SK-N-SH (cell line): Measurements from ENCODE around the gene TMC1. TPM values are rescaled to one million over a fixed set of nuclear protein-coding genes. Genes with fewer than 3 reads are reported as not detected.

ENCODE experiments used
- CTCF ChIA-PET: fragments of 300-600, 350-600 bp; formaldehyde crosslinking; extraction: SDS; loops from one replicate; lab custom pipeline; 2021; lab: Yijun Ruan, JAX
- POLR2A ChIA-PET: fragments of 350-600 bp; sonication (Branson Sonifier 250); formaldehyde crosslinking; extraction: SDS; loops from one replicate; lab custom pipeline; 2020; ENCODE audit warnings: antibody characterized with exemption, inconsistent platforms; lab: Yijun Ruan, JAX
- DNase-seq: peaks from one replicate; pipeline ENCODE4 v3.0.0; 2012
- H2AFZ ChIP-seq: fragments of 200-600 bp; sonication (generic); 2 replicates; pipeline ENCODE4 v1.8.1; 2016; ENCODE audit warnings: antibody characterized with exemption, mild to moderate bottlenecking, low read depth
- H3F3A ChIP-seq: fragments of 200-600 bp; sonication (generic); replicated peaks from 2 replicates; pipeline ENCODE3; 2016; ENCODE audit warnings: antibody characterized with exemption, mild to moderate bottlenecking; ENCODE audit not compliant: insufficient read depth
- H3K27ac ChIP-seq, 2 experiments: fragments of 200-500 bp in 1 of 2; fragments of 200-600 bp in 1 of 2; sonication (Bioruptor generic) in 1 of 2; sonication (generic), shearing (Covaris generic) in 1 of 2; 2 replicates each; pipeline versions ENCODE4 v1.5.1 to v1.6.1; 2014 to 2016; ENCODE audit warnings: low read depth in 2 of 2, inconsistent platforms in 1 of 2, low read length in 1 of 2, mild to moderate bottlenecking in 1 of 2, mixed read lengths in 1 of 2
- H3K27me3 ChIP-seq: fragments of 200-600 bp; sonication (generic), shearing (Covaris generic); 2 replicates; pipeline ENCODE4 v1.6.1; 2016; ENCODE audit warnings: mixed run types; ENCODE audit not compliant: insufficient read depth
- H3K36me3 ChIP-seq, 2 experiments: fragments of 200-500 bp in 1 of 2; fragments of 200-600 bp in 1 of 2; sonication (Bioruptor generic) in 1 of 2; sonication (generic) in 1 of 2; replicated peaks in 1 of 2; 2 replicates each; pipeline versions ENCODE3 to v1.5.1; 2014 to 2016; ENCODE audit warnings: low read length in 1 of 2, mild to moderate bottlenecking in 1 of 2; ENCODE audit not compliant: insufficient read depth in 2 of 2, control insufficient read depth in 1 of 2
- H3K4me1 ChIP-seq, 2 experiments: fragments of 200-500 bp in 1 of 2; fragments of 200-600 bp in 1 of 2; sonication (Bioruptor generic) in 1 of 2; sonication (generic), shearing (Covaris generic) in 1 of 2; 2 replicates each; pipeline versions ENCODE4 v1.5.1 to v1.6.1; 2014 to 2016; ENCODE audit warnings: low read depth in 1 of 2, low read length in 1 of 2, mixed run types in 1 of 2; ENCODE audit not compliant: insufficient read depth in 2 of 2, control insufficient read depth in 1 of 2
- H3K4me2 ChIP-seq: fragments of 200-600 bp; sonication (generic), shearing (Covaris generic); 2 replicates; pipeline ENCODE4 v1.6.1; 2017; ENCODE audit warnings: mixed run types
- H3K4me3 ChIP-seq, 2 experiments: fragments of 200-500 bp in 1 of 2; fragments of 200-600 bp in 1 of 2; sonication (Bioruptor generic) in 1 of 2; sonication (generic), shearing (Covaris generic) in 1 of 2; 2 replicates each; pipeline versions ENCODE4 v1.5.1 to v1.8.1; 2014 to 2016; ENCODE audit warnings: low read depth in 2 of 2, inconsistent platforms in 1 of 2, low read length in 1 of 2, mild to moderate bottlenecking in 1 of 2, mixed read lengths in 1 of 2, moderate library complexity in 1 of 2
- H3K79me2 ChIP-seq: fragments of 200-600 bp; sonication (generic); 2 replicates; pipeline ENCODE4 v1.8.1; 2017; ENCODE audit warnings: mild to moderate bottlenecking; ENCODE audit not compliant: insufficient read depth
- H3K9ac ChIP-seq: fragments of 200-600 bp; sonication (generic); 2 replicates; pipeline ENCODE4 v1.6.1; 2017; ENCODE audit warnings: mixed run types
- H3K9me2 ChIP-seq: fragments of 200-600 bp; sonication (generic); 2 replicates; pipeline ENCODE4 v1.6.1; 2017; ENCODE audit warnings: mixed run types
- H3K9me3 ChIP-seq: fragments of 200-600 bp; sonication (generic); 2 replicates; pipeline ENCODE4 v1.6.1; 2017; ENCODE audit warnings: mixed run types, mild to moderate bottlenecking, moderate library complexity
- H4K20me1 ChIP-seq: fragments of 200-600 bp; sonication (generic); 2 replicates; pipeline ENCODE4 v1.6.1; 2017; ENCODE audit warnings: mild to moderate bottlenecking, mixed run types; ENCODE audit not compliant: insufficient read depth
- CHD2 ChIP-seq: fragments of 150-350 bp; IDR thresholded peaks from 2 replicates; pipeline ENCODE4 v1.6.1; 2018; ENCODE audit warnings: low read length; ENCODE audit not compliant: partially characterized antibody
- EP300 ChIP-seq, 2 experiments: IDR thresholded peaks; 2 replicates each; pipeline versions ENCODE4 v1.4.0 to v1.6.1; 2012; ENCODE audit warnings: borderline replicate concordance in 1 of 2, low read depth in 1 of 2, low read length in 1 of 2
- FOXM1 ChIP-seq: IDR thresholded peaks from 2 replicates; pipeline ENCODE4 v1.4.0; 2012; ENCODE audit warnings: low read depth, mild to moderate bottlenecking
- JUND ChIP-seq: IDR thresholded peaks from 2 replicates; pipeline ENCODE4 v1.4.0; 2012
- MXI1 ChIP-seq: IDR thresholded peaks from 2 replicates; pipeline ENCODE4 v1.6.1; 2012; ENCODE audit warnings: mild to moderate bottlenecking, low read depth, low read length, improper control_type of control experiment
- POLR2AphosphoS5 ChIP-seq: IDR thresholded peaks from 2 replicates; pipeline ENCODE4 v1.6.1; 2012; ENCODE audit warnings: low read depth, low read length
- RAD21 ChIP-seq: IDR thresholded peaks from 2 replicates; pipeline ENCODE4 v1.6.1; 2012; ENCODE audit warnings: mild to moderate bottlenecking, low read length
- RXRA ChIP-seq: IDR thresholded peaks from 2 replicates; pipeline ENCODE4 v1.4.0; 2012; ENCODE audit warnings: low read depth, mild to moderate bottlenecking, borderline replicate concordance
- SIN3A ChIP-seq: IDR thresholded peaks from 2 replicates; pipeline ENCODE4 v1.6.1; 2012; ENCODE audit warnings: low read depth, mild to moderate bottlenecking, low read length, moderate library complexity, borderline replicate concordance
- SMC3 ChIP-seq: IDR thresholded peaks from 2 replicates; pipeline ENCODE4 v1.6.1; 2012; ENCODE audit warnings: low read depth, low read length, improper control_type of control experiment
- TEAD4 ChIP-seq: IDR thresholded peaks from 2 replicates; pipeline ENCODE4 v1.4.0; 2012; ENCODE audit warnings: mild to moderate bottlenecking, borderline replicate concordance; ENCODE audit not compliant: insufficient read depth
- YY1 ChIP-seq: IDR thresholded peaks from 2 replicates; pipeline ENCODE4 v1.4.0; 2012; ENCODE audit warnings: low read depth, mild to moderate bottlenecking
- polyA plus RNA-seq, 3 experiments: library from polyadenylated mRNA; depleted of rRNA; stranded (reverse); fragments of >200 nt; gene quantifications; 2 replicates each; pipeline ENCODE4 v1.2.3, GENCODE V29; 2012
- TF ChIP-seq, protein P1 (sequence below): fragments of 150-350 bp; IDR thresholded peaks from 2 replicates; pipeline ENCODE4 v1.6.1; 2016; ENCODE audit warnings: mild to moderate bottlenecking, low read depth, low read length
- TF ChIP-seq, protein P2 (sequence below): fragments of 150-350 bp; IDR thresholded peaks from 2 replicates; pipeline ENCODE4 v1.6.1; 2017; ENCODE audit warnings: antibody characterized with exemption, low read length, low read depth, borderline replicate concordance
- TF ChIP-seq, protein P3 (sequence below): fragments of 200-600 bp; sonication (generic); IDR thresholded peaks from 2 replicates; pipeline ENCODE4 v1.6.1; 2017; ENCODE audit warnings: antibody characterized with exemption, mild to moderate bottlenecking, moderate library complexity

TMC1 gene
- polyA plus RNA-seq, 1 of the 3 experiments (the other 2 are of a cell fraction): not detected

DNA sequence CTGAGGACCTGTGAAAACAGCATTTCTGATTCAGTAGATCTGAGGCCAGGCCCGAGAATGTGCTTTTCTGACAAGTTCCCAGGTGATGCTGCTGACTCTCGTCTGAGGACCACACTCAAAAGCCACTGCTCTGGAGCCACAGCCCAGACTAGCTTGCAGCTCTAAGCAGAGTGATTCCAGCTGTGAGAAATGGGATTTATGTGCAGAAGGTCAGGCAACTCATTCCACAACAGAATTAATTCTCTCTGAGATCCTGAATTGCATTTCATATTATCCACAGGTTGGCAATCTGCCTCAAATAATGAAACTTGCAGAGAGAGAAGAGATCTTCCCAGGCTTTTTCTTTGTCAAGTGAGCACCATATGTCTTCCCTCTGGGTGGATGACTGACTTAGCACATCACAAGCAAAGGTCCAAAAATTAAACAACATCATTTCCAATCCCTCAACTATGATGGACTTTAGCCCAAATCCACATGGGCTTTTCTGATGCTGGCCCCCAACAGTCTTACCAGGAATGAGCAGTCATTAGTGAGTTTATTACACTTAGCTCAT, 291.2 kb downstream of the TMC1 start (continued):
- TF ChIP-seq, protein P1, sequence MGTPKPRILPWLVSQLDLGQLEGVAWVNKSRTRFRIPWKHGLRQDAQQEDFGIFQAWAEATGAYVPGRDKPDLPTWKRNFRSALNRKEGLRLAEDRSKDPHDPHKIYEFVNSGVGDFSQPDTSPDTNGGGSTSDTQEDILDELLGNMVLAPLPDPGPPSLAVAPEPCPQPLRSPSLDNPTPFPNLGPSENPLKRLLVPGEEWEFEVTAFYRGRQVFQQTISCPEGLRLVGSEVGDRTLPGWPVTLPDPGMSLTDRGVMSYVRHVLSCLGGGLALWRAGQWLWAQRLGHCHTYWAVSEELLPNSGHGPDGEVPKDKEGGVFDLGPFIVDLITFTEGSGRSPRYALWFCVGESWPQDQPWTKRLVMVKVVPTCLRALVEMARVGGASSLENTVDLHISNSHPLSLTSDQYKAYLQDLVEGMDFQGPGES: no peak
- no peak for TF ChIP-seq SMC3
- no peak for TF ChIP-seq TEAD4
- no peak for TF ChIP-seq JUND
- no peak for TF ChIP-seq RXRA
- no peak for TF ChIP-seq EP300 (IDR thresholded peaks at IDR 0.05; ENCODE audit: borderline replicate concordance in 1 of 2, low read depth in 1 of 2, low read length in 1 of 2)
- TF ChIP-seq POLR2AphosphoS5: no peak
- TF ChIP-seq, protein P2, sequence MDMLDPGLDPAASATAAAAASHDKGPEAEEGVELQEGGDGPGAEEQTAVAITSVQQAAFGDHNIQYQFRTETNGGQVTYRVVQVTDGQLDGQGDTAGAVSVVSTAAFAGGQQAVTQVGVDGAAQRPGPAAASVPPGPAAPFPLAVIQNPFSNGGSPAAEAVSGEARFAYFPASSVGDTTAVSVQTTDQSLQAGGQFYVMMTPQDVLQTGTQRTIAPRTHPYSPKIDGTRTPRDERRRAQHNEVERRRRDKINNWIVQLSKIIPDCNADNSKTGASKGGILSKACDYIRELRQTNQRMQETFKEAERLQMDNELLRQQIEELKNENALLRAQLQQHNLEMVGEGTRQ: no peak
- no peak for TF ChIP-seq YY1
- no peak for TF ChIP-seq MXI1

DNA sequence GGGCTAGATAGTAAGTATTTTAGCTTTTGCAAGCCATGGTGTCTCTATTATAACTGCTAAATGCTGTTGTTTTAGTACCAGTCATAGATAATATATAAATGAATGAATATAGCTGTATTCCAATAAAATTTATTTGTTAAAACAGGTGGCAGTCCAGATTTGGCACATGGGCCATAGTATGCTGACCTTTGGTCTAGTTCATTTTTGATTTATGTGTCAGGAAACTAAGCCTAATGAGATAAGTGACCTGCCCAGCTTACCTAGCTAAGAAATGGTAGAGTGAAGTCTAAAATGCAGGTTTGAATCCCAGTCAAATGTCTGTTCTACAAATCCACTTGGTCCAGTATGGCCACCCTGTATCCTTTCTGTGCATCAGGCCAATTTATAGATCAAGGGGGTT, 292.1 kb downstream of the TMC1 start:
- Histone ChIP-seq H3K4me2 (no peak overlapping the region), H2AFZ (no peak overlapping the region), H3K4me3 (no peak overlapping the region), H3K27ac (no peak overlapping the region), H3F3A (no peaks in the 10 kb centered on the region), H3K4me1 (no peaks in the 10 kb centered on the region), H3K27me3 (no peaks in the 10 kb centered on the region; the same call in 1 of the 2 replicates), H4K20me1 (no peaks in the 10 kb centered on the region), H3K79me2 (no peaks in the 10 kb centered on the region), H3K9me3 (no peaks in the 10 kb centered on the region), H3K9me2 (no peaks in the 10 kb centered on the region), H3K36me3 (no peaks in the 10 kb centered on the region), H3K9ac (no peak overlapping the region)
- DNase-seq: no peak
- ChIA-PET POLR2A (no interaction called here), CTCF (interaction anchor here (1.7 kb wide), 1 partner anchor 8 kb away, joined by 4 read pairs; no protein-coding TSS in a partner anchor)
- TF ChIP-seq FOXM1 (no peak), SMC3 (no peak), RAD21 (no peak), RXRA (no peak), SIN3A (no peak), MXI1 (no peak), CHD2 (no peak), EP300 (IDR thresholded peaks at IDR 0.05; ENCODE audit: borderline replicate concordance in 1 of 2, low read depth in 1 of 2, low read length in 1 of 2) (no peak)
- TF ChIP-seq, protein P2: no peak
- TF ChIP-seq, protein P3, sequence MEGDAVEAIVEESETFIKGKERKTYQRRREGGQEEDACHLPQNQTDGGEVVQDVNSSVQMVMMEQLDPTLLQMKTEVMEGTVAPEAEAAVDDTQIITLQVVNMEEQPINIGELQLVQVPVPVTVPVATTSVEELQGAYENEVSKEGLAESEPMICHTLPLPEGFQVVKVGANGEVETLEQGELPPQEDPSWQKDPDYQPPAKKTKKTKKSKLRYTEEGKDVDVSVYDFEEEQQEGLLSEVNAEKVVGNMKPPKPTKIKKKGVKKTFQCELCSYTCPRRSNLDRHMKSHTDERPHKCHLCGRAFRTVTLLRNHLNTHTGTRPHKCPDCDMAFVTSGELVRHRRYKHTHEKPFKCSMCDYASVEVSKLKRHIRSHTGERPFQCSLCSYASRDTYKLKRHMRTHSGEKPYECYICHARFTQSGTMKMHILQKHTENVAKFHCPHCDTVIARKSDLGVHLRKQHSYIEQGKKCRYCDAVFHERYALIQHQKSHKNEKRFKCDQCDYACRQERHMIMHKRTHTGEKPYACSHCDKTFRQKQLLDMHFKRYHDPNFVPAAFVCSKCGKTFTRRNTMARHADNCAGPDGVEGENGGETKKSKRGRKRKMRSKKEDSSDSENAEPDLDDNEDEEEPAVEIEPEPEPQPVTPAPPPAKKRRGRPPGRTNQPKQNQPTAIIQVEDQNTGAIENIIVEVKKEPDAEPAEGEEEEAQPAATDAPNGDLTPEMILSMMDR: no peak
- TF ChIP-seq, all 33 proteins: peak for 0
